Endothelial cell of umbilical vein (primary cell): ENCODE measurements around the gene SLC5A10. TPM values are rescaled to one million over a fixed set of nuclear protein-coding genes. Genes with fewer than 3 reads are reported as not detected.
"Not testable (repeated sequence)": the region's sequence is repeated elsewhere in the genome, so short reads cannot be mapped to it uniquely, and the experiment has no call there.

ENCODE experiments used
- BruUV-seq: library from RNA; stranded (reverse); fragments of 400-500 nt; replicated peaks from 2 replicates; lab custom pipeline; 2021; lab: Mats Ljungman, UMichigan
- CTCF ChIA-PET: fragments of 300-600, 350-600 bp; sonication (Branson Sonifier 250); formaldehyde crosslinking; loops from one replicate; lab custom pipeline; 2021; ENCODE audit warnings: antibody characterized with exemption, inconsistent platforms; lab: Charles Lee
- POLR2A ChIA-PET: fragments of 300-600, 350-600 bp; sonication (Branson Sonifier 250); formaldehyde crosslinking; loops from one replicate; lab custom pipeline; 2021; ENCODE audit warnings: antibody characterized with exemption, inconsistent platforms; lab: Charles Lee
- DNase-seq: peaks from one replicate; pipeline ENCODE4 v3.0.0-alpha.2; 2011; ENCODE audit warnings: low read depth, low spot score
- FAIRE-seq: peaks from 2 replicates; lab custom pipeline; 2011; peaks lifted over from hg19 to GRCh38; lab: Jason Lieb, UNC
- H2AFZ ChIP-seq: 2 replicates; pipeline ENCODE4 v1.6.0; 2012; ENCODE audit warnings: low read depth, low read length, control low read depth, inconsistent platforms
- H3K27ac ChIP-seq: 2 replicates; pipeline ENCODE4 v1.5.1; 2011; ENCODE audit warnings: low read depth, mild to moderate bottlenecking, control low read depth, low read length, moderate library complexity; ENCODE audit not compliant: insufficient read depth
- H3K27me3 ChIP-seq, 2 experiments: 2 replicates each; pipeline versions ENCODE4 v1.6.0 to v1.6.1; 2011; ENCODE audit warnings: low read length in 2 of 2, mixed read lengths in 1 of 2; ENCODE audit not compliant: control insufficient read depth in 2 of 2, insufficient read depth in 2 of 2
- H3K36me3 ChIP-seq, 2 experiments: 2 replicates in 1 of 2; 3 replicates in 1 of 2; pipeline ENCODE4 v1.5.1; 2011; ENCODE audit warnings: low read length in 2 of 2, mild to moderate bottlenecking in 1 of 2, moderate library complexity in 1 of 2; ENCODE audit not compliant: control insufficient read depth in 2 of 2, insufficient read depth in 2 of 2; ENCODE audit errors: extremely low read depth in 1 of 2
- H3K4me1 ChIP-seq: 3 replicates; pipeline ENCODE4 v1.5.1; 2011; ENCODE audit warnings: mild to moderate bottlenecking, low read length; ENCODE audit not compliant: control insufficient read depth, insufficient read depth; ENCODE audit errors: extremely low read depth
- H3K4me2 ChIP-seq: 2 replicates; pipeline ENCODE4 v1.6.1; 2011; ENCODE audit warnings: low read length, control low read depth, mixed read lengths; ENCODE audit not compliant: insufficient read depth
- H3K4me3 ChIP-seq, 3 experiments: fragments of 200-600 bp in 1 of 3; sonication (generic), shearing (Covaris generic) in 1 of 3; replicated peaks in 1 of 3; 2 replicates each; pipeline ENCODE4 v1.5.1; 2011 to 2016; ENCODE audit warnings: control low read depth in 3 of 3, low read length in 3 of 3, mild to moderate bottlenecking in 2 of 3, inconsistent platforms in 1 of 3, low read depth in 1 of 3, moderate library complexity in 1 of 3; ENCODE audit not compliant: insufficient read depth in 1 of 3
- H3K79me2 ChIP-seq: 2 replicates; pipeline ENCODE4 v1.6.0; 2012; ENCODE audit warnings: low read length, inconsistent platforms; ENCODE audit not compliant: control insufficient read depth, insufficient read depth
- H3K9ac ChIP-seq: replicated peaks from 2 replicates; pipeline ENCODE3; 2011; ENCODE audit warnings: low read length, control low read depth; ENCODE audit not compliant: insufficient read depth; ENCODE audit errors: extremely low read depth
- H3K9me1 ChIP-seq: replicated peaks from 3 replicates; pipeline ENCODE4 v1.6.0; 2011; ENCODE audit warnings: mild to moderate bottlenecking, low read length; ENCODE audit not compliant: control insufficient read depth, insufficient read depth; ENCODE audit errors: extremely low read depth
- H3K9me3 ChIP-seq: replicated peaks from 2 replicates; pipeline ENCODE4 v1.5.1; 2012; ENCODE audit warnings: low read length, inconsistent platforms; ENCODE audit not compliant: control insufficient read depth, insufficient read depth
- H4K20me1 ChIP-seq: replicated peaks from 2 replicates; pipeline ENCODE3; 2011; ENCODE audit warnings: mild to moderate bottlenecking, low read length; ENCODE audit not compliant: control insufficient read depth, insufficient read depth; ENCODE audit errors: extremely low read depth
- EZH2 ChIP-seq: IDR thresholded peaks from 2 replicates; pipeline ENCODE4 v1.6.1; 2012; ENCODE audit warnings: borderline replicate concordance, low read depth, mild to moderate bottlenecking, moderate library complexity, low read length, inconsistent platforms; ENCODE audit not compliant: severe bottlenecking
- JUN ChIP-seq: IDR thresholded peaks from 2 replicates; pipeline ENCODE4 v1.6.1; 2011; ENCODE audit warnings: borderline replicate concordance, low read depth; ENCODE audit not compliant: insufficient read length, insufficient read depth
- MAX ChIP-seq: IDR thresholded peaks from 2 replicates; pipeline ENCODE4 v1.6.1; 2011; ENCODE audit not compliant: insufficient read depth, insufficient read length
- POLR2AphosphoS5 ChIP-seq: IDR thresholded peaks from 2 replicates; pipeline ENCODE4 v1.6.1; 2012; ENCODE audit warnings: low read depth, mild to moderate bottlenecking, control low read depth, low read length, moderate library complexity; ENCODE audit not compliant: insufficient read depth
- dilution Hi-C: fragments of 300-500 bp; cut with MboI; formaldehyde crosslinking; loops from one replicate; pipeline ENCODE4 v1.15.0; 2019; ENCODE audit warnings: low sequenced_read_pairs; ENCODE audit not compliant: extremely low pct_ligation_motif_present
- intact Hi-C: fragments of 100-400 bp; cut with micrococcal nuclease; formaldehyde crosslinking; loops from one replicate; pipeline ENCODE4 v1.10.0; 2022
- polyA plus RNA-seq, 4 experiments: library from polyadenylated mRNA; depleted of rRNA in 3 of 4; stranded (reverse) in 3 of 4; unstranded in 1 of 4; fragments of >200 nt; gene quantifications; 2 replicates each; pipeline versions ENCODE4 v1.2.1 to v1.2.3, GENCODE V29; 2011 to 2012; ENCODE audit warnings: missing spikeins in 1 of 4
- total RNA-seq: library from RNA; stranded (reverse); gene quantifications from 2 replicates; pipeline ENCODE4 v1.2.3, GENCODE V29; 2021

Gene SLC5A10
- total and polyA plus RNA-seq, 2 donors (not counting 3 experiments of a cell fraction or from before 2014, with no cell fraction given): not detected

- H4K20me1 ChIP-seq, H3K4me2 ChIP-seq, BruUV-seq, H3K9ac ChIP-seq, H2AFZ ChIP-seq, H3K4me1 ChIP-seq, intact Hi-C loops, H3K27ac ChIP-seq, POLR2A ChIA-PET, H3K27me3 ChIP-seq, H3K4me3 ChIP-seq, dilution Hi-C loops, H3K79me2 ChIP-seq, DNase-seq, H3K9me3 ChIP-seq, FAIRE-seq, H3K9me1 ChIP-seq: not testable (repeated sequence)
- CTCF ChIA-PET: interaction anchor here (4.1 kb wide), 1 partner anchor 60 kb away, joined by 22 read pairs; no protein-coding TSS in a partner anchor
- H3K36me3 ChIP-seq: peaks cover 4 to 21% of the 10 kb centered on the region in 2 experiments
These were observed 69.2 kb downstream of the SLC5A10 start for GRCh38 chr17:19021011-19021621.

GRCh38 chr17:19021622-19022083, 69.7 kb downstream of the SLC5A10 start:
- no peak overlapping the region for H3K4me3 ChIP-seq
- ChIA-PET CTCF (interaction anchor here (1.1 to 4.1 kb wide), 2 partner anchors 10 to 61 kb away, joined by 5 to 22 read pairs; no protein-coding TSS in a partner anchor), POLR2A (no interaction called here)
- no peak overlapping the region for H2AFZ ChIP-seq
- H3K36me3 ChIP-seq: peaks cover 4 to 21% of the 10 kb centered on the region in 2 experiments
- H3K4me2 ChIP-seq: no peak overlapping the region
- FAIRE-seq (no peak), DNase-seq (no peak)
- no peaks in the 10 kb centered on the region for H3K4me1 ChIP-seq
- no TSS peak for BruUV-seq
- dilution Hi-C loops (no loop called here), intact Hi-C loops (no loop called here)
- no peaks in the 10 kb centered on the region for H3K9me1 ChIP-seq
- TF ChIP-seq POLR2AphosphoS5: no peak
- TF ChIP-seq EZH2: no peak
- TF ChIP-seq JUN: no peak
- no peak for TF ChIP-seq MAX
- H3K27me3 ChIP-seq: no peaks in the 10 kb centered on the region
- no peak overlapping the region for H3K9ac ChIP-seq
- no peaks in the 10 kb centered on the region for H4K20me1 ChIP-seq
- H3K9me3 ChIP-seq: no peaks in the 10 kb centered on the region
- no peaks in the 10 kb centered on the region for H3K79me2 ChIP-seq
- H3K27ac ChIP-seq: no peak overlapping the region
